Measurements from ENCODE around the gene HSCB. TPM values are rescaled to one million over a fixed set of nuclear protein-coding genes. Genes with fewer than 3 reads are reported as not detected.

HSCB gene
- polyA plus RNA-seq, 1 donor (not counting 4 experiments of a cell fraction or from before 2014, with no cell fraction given), result 12.5 TPM

DNA sequence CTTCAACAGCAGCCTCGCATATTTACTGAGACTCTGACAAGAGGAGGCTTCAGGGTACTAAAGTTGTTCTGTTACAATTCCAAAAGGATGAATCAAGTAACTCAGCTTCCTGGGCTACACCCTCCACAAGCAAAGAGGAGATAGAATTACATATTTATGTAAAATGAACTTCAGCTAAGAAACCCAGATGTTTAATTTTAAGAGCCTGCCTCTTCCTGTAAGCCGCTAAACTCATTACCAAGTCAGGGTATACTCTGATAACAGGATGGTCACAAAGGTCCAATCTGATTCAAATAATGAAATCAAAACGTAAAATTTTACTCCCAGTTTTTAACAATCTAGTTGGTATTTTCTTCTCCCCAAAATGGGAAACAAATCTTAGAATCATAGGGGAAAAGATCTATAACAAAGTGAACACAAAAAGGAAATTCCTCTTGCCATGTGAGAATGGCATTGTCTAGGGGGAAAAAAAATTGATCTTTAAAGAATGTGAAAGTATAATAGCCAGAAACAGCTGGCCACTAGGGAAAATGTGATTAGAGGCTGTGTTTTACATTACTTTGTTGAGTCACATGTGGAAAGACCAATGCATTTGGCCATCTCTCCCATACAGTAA lies 31.2 kb upstream of the HSCB start:
- H2AFZ ChIP-seq (ENCODE audit: control insufficient read depth, low read length), result peak overlapping the region; percentile 39
- TF ChIP-seq, protein P1, sequence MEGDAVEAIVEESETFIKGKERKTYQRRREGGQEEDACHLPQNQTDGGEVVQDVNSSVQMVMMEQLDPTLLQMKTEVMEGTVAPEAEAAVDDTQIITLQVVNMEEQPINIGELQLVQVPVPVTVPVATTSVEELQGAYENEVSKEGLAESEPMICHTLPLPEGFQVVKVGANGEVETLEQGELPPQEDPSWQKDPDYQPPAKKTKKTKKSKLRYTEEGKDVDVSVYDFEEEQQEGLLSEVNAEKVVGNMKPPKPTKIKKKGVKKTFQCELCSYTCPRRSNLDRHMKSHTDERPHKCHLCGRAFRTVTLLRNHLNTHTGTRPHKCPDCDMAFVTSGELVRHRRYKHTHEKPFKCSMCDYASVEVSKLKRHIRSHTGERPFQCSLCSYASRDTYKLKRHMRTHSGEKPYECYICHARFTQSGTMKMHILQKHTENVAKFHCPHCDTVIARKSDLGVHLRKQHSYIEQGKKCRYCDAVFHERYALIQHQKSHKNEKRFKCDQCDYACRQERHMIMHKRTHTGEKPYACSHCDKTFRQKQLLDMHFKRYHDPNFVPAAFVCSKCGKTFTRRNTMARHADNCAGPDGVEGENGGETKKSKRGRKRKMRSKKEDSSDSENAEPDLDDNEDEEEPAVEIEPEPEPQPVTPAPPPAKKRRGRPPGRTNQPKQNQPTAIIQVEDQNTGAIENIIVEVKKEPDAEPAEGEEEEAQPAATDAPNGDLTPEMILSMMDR (optimal IDR thresholded peaks at IDR 0.05 in 1 of 3, IDR thresholded peaks at IDR 0.05 in 1 of 3, conservative IDR thresholded peaks at IDR 0.05 in 1 of 3; ENCODE audit: extremely low read depth in 1 of 3, insufficient read depth in 2 of 3, low read length in 3 of 3), result no peak
- TF ChIP-seq EZH2 (IDR thresholded peaks at IDR 0.05; ENCODE audit: low read length), result no peak
- no peaks in the 10 kb centered on the region for H4K20me1 ChIP-seq (ENCODE audit: control insufficient read depth, extremely low read depth, insufficient read depth, low read length)
- peak overlapping the region; percentile 61 for H3K4me2 ChIP-seq (ENCODE audit: control insufficient read depth, extremely low read depth, insufficient read depth, low read depth, low read length)
- dilution Hi-C loops (cut with MboI; ENCODE audit: extremely low pct_ligation_motif_present, low sequenced_read_pairs), result no loop called here
- peak overlapping the region; percentile 45 for H3K27ac ChIP-seq (ENCODE audit: control insufficient read depth, insufficient read depth, low read length)
- peaks cover 29% of the 10 kb centered on the region for H3K4me1 ChIP-seq (ENCODE audit: control insufficient read depth, extremely low read depth, insufficient read depth, low read length)
- no peak overlapping the region for H3K9ac ChIP-seq (ENCODE audit: control insufficient read depth, extremely low read depth, insufficient read depth, low read length)
- H3K4me3 ChIP-seq (ENCODE audit: control insufficient read depth in 2 of 3, extremely low read depth in 1 of 3, insufficient read depth in 2 of 3, low read depth in 1 of 3, low read length in 3 of 3), result peak overlapping the region in 2 of 3 experiments; percentile 34 to 38
- H3K79me2 ChIP-seq (ENCODE audit: control insufficient read depth, insufficient read depth, low read length), result no peaks in the 10 kb centered on the region
- H3K9me1 ChIP-seq (ENCODE audit: control insufficient read depth, extremely low read depth, insufficient read depth, low read length), result no peaks in the 10 kb centered on the region
- DNase-seq (ENCODE audit: low read depth, low spot score) (no peak), FAIRE-seq (peak; percentile 63)
- H3K9me3 ChIP-seq (ENCODE audit: control insufficient read depth, low read depth, low read length), result no peaks in the 10 kb centered on the region
- H3K27me3 ChIP-seq (ENCODE audit: control insufficient read depth, extremely low read depth, insufficient read depth, low read length), result no peaks in the 10 kb centered on the region
- H3K36me3 ChIP-seq (ENCODE audit: control insufficient read depth in 2 of 2, extremely low read depth in 1 of 2, insufficient read depth in 2 of 2, low read length in 2 of 2), result peaks cover 3% of the 10 kb centered on the region in 2 experiments

DNA sequence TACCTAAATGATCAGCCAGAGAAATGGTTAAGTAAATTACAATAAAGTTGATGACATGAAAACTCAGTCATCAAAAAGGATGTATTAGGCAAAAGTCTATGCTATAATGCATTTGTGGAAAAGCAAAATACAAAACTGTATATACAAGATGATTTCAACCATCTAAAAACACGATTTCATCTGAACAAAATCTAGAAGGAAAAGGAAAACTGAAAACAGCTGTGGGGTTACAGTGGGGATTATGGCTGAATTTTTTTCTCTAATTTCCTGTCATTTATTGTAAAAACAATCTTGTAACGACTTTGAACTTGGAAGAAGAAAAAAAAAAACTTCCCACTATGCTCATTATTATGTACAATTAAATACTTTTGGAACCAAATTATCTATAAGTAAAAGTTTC lies 30.5 kb upstream of the HSCB start:
- Histone ChIP-seq H3K27ac (ENCODE audit: control insufficient read depth, insufficient read depth, low read length) (no peak overlapping the region), H3K27me3 (ENCODE audit: control insufficient read depth, extremely low read depth, insufficient read depth, low read length) (no peaks in the 10 kb centered on the region), H3K36me3 (ENCODE audit: control insufficient read depth in 2 of 2, extremely low read depth in 1 of 2, insufficient read depth in 2 of 2, low read length in 2 of 2) (peaks cover 3% of the 10 kb centered on the region in 2 experiments), H3K4me1 (ENCODE audit: control insufficient read depth, extremely low read depth, insufficient read depth, low read length) (peaks cover 29% of the 10 kb centered on the region), H3K79me2 (ENCODE audit: control insufficient read depth, insufficient read depth, low read length) (no peaks in the 10 kb centered on the region), H3K9me1 (ENCODE audit: control insufficient read depth, extremely low read depth, insufficient read depth, low read length) (no peaks in the 10 kb centered on the region), H3K4me3 (ENCODE audit: control insufficient read depth in 2 of 3, extremely low read depth in 1 of 3, insufficient read depth in 2 of 3, low read depth in 1 of 3, low read length in 3 of 3) (no peak overlapping the region), H2AFZ (ENCODE audit: control insufficient read depth, low read length) (no peak overlapping the region), H3K9ac (ENCODE audit: control insufficient read depth, extremely low read depth, insufficient read depth, low read length) (no peak overlapping the region), H3K4me2 (ENCODE audit: control insufficient read depth, extremely low read depth, insufficient read depth, low read depth, low read length) (no peak overlapping the region), H4K20me1 (ENCODE audit: control insufficient read depth, extremely low read depth, insufficient read depth, low read length) (no peaks in the 10 kb centered on the region), H3K9me3 (ENCODE audit: control insufficient read depth, low read depth, low read length) (no peaks in the 10 kb centered on the region)
- DNase-seq (ENCODE audit: low read depth, low spot score) (no peak), FAIRE-seq (no peak)
- dilution Hi-C loops (cut with MboI; ENCODE audit: extremely low pct_ligation_motif_present, low sequenced_read_pairs), result no loop called here
- TF ChIP-seq, protein P1 (optimal IDR thresholded peaks at IDR 0.05 in 1 of 3, IDR thresholded peaks at IDR 0.05 in 1 of 3, conservative IDR thresholded peaks at IDR 0.05 in 1 of 3; ENCODE audit: extremely low read depth in 1 of 3, insufficient read depth in 2 of 3, low read length in 3 of 3), result no peak
- no peak for TF ChIP-seq EZH2 (IDR thresholded peaks at IDR 0.05; ENCODE audit: low read length)
